ENCODE data around the gene PCDHGA1.
A peak's percentile ranks its signal among the peaks of the same experiment; 100 is the strongest.
"Not testable (repeated sequence)": the region's sequence is repeated elsewhere in the genome, so short reads cannot be mapped to it uniquely, and the experiment has no call there.

The PCDHGA1 gene

DNA sequence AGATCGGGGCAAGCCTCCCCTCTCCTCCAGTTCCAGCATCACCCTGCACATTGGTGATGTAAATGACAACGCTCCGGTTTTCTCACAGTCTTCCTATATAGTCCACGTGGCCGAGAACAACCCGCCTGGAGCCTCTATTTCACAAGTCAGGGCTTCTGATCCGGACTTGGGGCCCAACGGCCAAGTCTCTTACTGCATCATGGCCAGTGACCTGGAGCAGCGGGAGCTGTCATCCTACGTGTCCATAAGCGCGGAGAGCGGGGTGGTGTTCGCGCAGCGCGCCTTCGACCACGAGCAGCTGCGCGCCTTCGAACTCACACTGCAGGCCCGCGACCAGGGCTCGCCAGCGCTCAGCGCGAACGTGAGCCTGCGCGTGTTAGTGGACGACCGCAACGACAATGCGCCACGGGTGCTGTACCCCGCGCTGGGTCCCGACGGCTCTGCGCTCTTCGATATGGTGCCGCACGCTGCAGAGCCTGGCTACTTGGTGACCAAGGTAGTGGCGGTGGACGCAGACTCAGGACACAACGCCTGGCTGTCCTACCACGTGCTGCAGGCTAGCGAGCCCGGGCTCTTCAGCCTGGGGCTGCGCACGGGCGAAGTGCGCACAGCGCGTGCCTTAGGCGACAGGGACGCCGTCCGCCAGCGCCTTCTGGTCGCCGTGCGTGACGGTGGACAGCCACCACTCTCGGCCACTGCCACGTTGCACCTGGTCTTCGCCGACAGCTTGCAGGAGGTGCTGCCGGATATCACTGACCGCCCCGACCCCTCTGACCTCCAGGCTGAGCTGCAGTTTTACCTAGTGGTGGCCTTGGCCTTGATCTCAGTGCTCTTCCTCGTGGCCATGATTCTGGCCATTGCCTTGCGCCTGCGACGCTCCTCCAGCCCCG is 59.1 kb downstream of the PCDHGA1 start:
- TF ChIP-seq, protein P1, sequence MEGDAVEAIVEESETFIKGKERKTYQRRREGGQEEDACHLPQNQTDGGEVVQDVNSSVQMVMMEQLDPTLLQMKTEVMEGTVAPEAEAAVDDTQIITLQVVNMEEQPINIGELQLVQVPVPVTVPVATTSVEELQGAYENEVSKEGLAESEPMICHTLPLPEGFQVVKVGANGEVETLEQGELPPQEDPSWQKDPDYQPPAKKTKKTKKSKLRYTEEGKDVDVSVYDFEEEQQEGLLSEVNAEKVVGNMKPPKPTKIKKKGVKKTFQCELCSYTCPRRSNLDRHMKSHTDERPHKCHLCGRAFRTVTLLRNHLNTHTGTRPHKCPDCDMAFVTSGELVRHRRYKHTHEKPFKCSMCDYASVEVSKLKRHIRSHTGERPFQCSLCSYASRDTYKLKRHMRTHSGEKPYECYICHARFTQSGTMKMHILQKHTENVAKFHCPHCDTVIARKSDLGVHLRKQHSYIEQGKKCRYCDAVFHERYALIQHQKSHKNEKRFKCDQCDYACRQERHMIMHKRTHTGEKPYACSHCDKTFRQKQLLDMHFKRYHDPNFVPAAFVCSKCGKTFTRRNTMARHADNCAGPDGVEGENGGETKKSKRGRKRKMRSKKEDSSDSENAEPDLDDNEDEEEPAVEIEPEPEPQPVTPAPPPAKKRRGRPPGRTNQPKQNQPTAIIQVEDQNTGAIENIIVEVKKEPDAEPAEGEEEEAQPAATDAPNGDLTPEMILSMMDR (IDR thresholded peaks at IDR 0.05; ENCODE audit: low read depth, low read length) = no peak

DNA sequence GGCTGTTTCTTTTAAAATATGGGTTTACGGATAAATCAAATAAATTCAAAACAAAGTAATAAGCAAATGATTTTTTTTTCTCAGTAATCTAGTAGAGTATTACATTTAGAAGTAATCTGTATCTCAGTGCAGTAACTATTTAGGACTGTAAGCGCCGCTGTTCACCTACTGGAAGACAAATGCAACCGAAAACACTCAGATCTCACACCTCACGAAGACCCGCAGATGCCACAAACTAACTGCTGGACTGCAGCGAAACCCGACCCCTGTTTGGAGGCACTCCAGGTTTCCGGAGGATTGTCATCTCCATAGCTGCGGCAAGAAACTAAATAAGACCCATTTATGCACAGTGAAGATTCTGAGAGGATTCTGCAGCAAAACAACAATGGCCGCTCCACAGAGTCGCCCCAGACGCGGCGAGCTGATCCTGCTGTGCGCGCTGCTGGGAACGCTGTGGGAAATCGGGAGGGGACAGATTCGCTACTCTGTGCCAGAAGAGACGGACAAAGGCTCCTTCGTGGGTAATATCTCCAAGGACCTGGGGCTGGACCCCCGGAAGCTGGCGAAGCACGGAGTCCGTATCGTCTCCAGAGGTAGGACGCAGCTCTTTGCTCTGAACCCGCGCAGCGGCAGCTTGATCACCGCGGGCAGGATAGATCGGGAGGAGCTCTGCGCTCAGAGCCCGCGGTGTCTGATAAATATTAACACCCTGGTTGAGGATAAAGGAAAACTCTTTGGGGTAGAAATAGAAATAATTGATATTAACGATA is 62.3 kb downstream of the PCDHGA1 start, which contains the start of gene PCDHGA8:
TSS of gene PCDHGA8 (plus strand) at position 205 of the 770 bp plus-strand sequence. CDS start at position 386, 181 bp downstream.
- TF ChIP-seq, protein P1 (IDR thresholded peaks at IDR 0.05; ENCODE audit: low read depth, low read length) = no peak
- no peak within 1 kb of the TSS for H3K4me3 ChIP-seq (ENCODE audit: low read depth, low read length)

More for the DNA sequence above, 59.1 kb downstream of the PCDHGA1 start:
- no peak overlapping the region for H3K4me3 ChIP-seq (ENCODE audit: low read depth, low read length)

DNA sequence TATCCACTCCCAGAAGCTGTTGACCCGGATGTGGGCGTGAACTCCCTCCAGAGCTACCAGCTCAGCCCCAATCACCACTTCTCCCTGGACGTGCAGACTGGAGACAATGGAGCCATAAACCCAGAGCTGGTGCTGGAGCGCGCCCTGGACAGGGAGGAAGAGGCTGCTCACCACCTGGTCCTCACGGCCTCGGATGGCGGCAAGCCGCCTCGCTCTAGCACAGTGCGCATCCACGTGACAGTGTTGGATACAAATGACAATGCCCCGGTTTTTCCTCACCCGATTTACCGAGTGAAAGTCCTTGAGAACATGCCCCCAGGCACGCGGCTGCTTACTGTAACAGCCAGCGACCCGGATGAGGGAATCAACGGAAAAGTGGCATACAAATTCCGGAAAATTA is 63.0 kb downstream of the PCDHGA1 start:
- TF ChIP-seq, protein P1 (IDR thresholded peaks at IDR 0.05; ENCODE audit: low read depth, low read length) = no peak
- H3K4me3 ChIP-seq (ENCODE audit: low read depth, low read length) = no peak overlapping the region

DNA sequence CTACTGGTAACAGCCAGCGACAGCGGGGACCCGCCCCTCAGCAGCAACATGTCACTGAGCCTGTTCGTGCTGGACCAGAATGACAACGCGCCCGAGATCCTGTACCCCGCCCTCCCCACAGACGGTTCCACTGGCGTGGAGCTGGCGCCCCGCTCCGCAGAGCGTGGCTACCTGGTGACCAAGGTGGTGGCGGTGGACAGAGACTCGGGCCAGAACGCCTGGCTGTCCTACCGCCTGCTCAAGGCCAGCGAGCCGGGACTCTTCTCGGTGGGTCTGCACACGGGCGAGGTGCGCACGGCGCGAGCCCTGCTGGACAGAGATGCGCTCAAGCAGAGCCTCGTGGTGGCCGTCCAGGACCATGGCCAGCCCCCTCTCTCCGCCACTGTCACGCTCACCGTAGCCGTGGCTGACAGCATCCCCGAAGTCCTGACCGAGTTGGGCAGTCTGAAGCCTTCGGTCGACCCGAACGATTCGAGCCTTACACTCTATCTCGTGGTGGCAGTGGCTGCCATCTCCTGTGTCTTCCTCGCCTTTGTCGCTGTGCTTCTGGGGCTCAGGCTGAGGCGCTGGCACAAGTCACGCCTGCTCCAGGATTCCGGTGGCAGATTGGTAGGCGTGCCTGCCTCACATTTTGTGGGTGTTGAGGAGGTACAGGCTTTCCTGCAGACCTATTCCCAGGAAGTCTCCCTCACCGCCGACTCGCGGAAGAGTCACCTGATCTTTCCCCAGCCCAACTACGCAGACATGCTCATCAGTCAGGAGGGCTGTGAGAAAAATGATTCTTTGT is 64.3 kb downstream of the PCDHGA1 start:
- H3K4me3 ChIP-seq (ENCODE audit: low read depth, low read length) = not testable (repeated sequence)

DNA sequence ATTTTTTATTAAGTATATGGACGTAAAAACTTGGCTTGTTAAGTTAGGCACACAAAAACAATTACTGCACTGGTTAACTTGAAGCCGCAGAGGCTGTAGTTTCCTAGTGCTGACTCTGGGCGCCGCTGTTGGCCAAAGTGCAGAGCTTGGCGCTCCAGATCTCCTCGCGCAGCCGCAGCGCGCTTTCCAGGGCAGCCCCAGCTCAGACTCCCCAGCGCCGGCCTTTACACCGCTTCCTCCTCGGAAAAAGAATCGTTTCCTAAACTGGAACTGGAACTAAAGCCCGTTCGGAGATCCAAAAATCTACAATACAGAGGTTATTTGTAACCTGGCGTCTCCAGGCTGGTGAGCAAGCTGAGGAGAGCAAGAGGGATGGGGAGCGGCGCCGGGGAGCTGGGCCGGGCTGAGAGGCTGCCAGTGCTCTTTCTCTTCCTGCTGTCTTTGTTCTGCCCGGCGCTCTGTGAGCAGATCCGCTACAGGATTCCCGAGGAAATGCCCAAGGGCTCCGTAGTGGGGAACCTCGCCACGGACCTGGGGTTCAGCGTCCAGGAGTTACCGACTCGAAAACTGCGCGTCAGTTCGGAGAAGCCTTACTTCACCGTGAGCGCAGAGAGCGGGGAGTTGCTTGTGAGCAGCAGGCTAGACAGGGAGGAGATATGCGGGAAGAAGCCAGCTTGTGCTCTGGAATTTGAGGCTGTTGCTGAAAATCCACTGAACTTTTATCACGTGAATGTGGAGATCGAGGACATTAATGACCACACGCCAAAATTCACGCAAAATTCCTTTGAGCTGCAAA is 67.6 kb downstream of the PCDHGA1 start, which contains the start of gene PCDHGB5:
TSS of gene PCDHGB5 (plus strand) at position 192 of the 796 bp plus-strand sequence. CDS start at position 373, 181 bp downstream.
- H3K4me3 ChIP-seq (ENCODE audit: low read depth, low read length) = peak within 1 kb of the TSS; percentile 51
- TF ChIP-seq, protein P1 (IDR thresholded peaks at IDR 0.05; ENCODE audit: low read depth, low read length) = peak; percentile 72

DNA sequence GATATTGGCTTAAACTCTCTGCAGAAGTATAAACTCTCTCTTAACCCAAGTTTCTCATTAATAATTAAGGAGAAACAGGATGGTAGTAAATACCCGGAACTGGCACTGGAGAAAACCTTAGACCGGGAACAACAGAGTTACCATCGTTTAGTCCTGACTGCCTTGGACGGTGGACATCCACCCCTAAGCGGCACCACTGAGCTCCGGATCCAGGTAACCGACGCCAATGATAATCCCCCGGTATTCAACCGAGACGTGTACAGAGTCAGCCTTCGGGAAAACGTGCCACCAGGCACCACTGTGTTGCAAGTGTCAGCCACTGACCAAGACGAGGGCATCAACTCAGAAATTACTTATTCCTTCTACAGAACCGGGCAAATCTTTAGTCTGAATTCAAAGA is 68.3 kb downstream of the PCDHGA1 start:
- no peak overlapping the region for H3K4me3 ChIP-seq (ENCODE audit: low read depth, low read length)
- TF ChIP-seq, protein P1 (IDR thresholded peaks at IDR 0.05; ENCODE audit: low read depth, low read length) = no peak

Measured in WI38 (cell line).